GM18519 (cell line): ENCODE measurements around the gene DISC1.
"Not testable (repeated sequence)": the region's sequence is repeated elsewhere in the genome, so short reads cannot be mapped to it uniquely, and the experiment has no call there.

Source experiments
- ATAC-seq: cut with Tn5 transposase; IDR thresholded peaks from one replicate; pipeline ENCODE4 v1.9.1; 2021; ENCODE audit warnings: mild to moderate bottlenecking, moderate library complexity; ENCODE audit not compliant: unreplicated experiment, low FRiP score

Gene DISC1

DNA sequence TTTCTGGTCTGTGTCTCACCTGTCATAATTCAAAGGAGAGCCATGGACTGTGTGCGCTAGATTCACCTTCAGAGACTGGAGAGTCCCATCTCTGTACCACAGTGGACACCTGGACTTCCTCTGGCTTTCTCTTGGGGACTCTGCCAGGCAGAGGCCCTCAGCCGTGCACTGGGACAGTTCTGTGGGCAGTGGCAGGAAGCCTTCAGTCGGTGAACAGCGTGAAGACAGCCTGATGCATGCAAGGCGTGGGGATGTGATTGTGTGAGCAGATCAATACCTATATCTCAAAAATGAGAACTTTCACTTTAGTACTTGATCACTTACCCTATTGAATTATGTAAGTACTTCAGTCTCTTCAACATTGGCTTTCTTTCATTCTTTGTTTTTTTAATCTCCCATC lies 245.3 kb downstream of the DISC1 start:
- ATAC-seq = no peak

DNA sequence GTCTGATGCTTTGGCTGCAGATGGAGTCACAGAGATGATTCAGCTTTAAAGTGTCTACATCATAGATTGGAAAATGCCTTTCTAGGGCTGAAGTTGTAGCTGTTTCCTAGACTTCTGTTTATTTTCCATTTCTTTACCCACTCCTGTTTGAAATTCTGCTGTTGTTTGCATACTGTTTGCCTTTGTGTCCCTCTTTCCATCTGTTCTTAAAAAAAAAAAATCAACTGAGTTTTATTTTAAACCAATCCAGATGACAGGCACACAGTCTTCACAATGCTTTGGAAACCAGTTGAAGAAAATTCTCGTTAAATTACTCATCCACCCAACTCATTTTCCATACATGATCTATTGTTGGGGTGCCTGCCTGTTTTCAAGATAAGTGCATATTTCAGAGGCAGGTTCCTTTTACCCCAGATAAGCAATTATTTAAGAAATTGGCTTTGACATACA lies 245.9 kb downstream of the DISC1 start:
- ATAC-seq = no peak

GRCh38 chr1:231878737-231879136 lies 252.1 kb downstream of the DISC1 start:
- no peak for ATAC-seq

GRCh38 chr1:231879296-231879695 lies 252.7 kb downstream of the DISC1 start:
- ATAC-seq = no peak

GRCh38 chr1:231882333-231882732 lies 255.7 kb downstream of the DISC1 start:
- ATAC-seq = no peak

DNA sequence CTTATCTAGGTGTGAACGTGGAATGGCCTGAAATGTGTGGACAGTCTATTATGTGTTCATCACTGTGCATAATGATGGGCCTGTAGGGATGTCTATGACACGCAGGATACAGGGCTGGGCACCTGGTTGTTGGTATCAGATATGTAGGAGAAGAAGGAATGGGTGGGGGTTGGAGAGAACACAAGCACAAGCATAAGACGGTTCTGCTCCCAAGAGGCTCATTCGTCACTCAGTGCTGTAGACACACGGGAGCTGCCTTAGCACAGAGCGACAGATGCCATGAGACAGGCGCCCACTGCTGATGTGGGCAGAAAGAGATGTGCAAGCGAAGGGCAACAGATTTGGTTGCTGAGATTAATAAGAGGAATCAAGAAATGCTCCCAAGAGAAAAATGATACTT lies 256.2 kb downstream of the DISC1 start:
- no peak for ATAC-seq

- ATAC-seq = no peak
Observed at GRCh38 chr1:231883382-231883781, 256.8 kb downstream of the DISC1 start.

DNA sequence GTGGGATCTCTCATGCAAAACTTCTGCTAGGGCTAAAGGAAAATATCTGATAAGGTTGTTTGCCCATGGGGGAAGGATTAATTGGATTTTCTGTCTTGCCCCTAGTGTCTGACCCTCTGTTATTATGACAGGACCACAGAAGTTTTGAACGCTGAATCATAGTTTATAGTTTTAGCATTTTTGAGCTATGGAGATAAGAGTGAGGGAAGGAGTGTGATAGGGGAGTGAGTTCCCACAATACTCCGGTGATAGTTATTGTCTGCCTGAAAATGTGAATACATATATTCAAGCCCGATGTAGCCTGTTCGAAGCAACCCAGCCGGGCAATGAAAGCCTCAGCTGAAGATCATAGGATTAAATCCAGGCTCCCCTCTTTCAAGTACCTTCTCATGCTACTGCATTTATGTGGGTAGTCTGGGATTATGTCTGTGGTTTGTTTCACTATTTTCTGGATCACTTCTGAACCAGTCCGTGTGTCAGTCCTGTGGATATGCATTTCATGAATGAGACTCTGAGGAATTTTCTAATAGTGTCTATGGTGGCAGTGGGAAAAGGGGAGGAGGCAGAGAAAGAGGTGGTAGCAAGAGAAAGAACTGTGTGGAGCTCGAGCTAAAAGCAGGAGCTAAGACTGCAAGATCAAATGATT lies 258.7 kb downstream of the DISC1 start:
- ATAC-seq = no peak

GRCh38 chr1:231887166-231887565 lies 260.6 kb downstream of the DISC1 start:
- no peak for ATAC-seq

DNA sequence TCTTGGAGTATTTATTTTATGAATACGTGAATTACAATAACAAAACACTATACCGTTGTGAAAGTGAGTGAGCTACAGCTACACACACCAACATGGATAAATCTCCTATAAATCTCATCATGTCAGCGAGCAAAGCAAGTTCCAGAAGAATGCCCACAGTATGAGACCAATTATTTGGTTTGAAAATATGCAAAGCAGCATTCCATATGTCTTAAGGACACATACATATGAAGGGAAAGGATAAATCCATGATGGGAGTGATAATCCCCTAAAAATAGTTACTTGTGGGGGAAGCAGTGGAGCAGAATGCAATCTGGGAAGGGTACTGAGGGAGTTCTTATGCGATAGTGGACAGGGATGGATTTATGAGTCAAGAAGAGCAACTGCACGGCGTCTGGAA lies 261.3 kb downstream of the DISC1 start:
- ATAC-seq = no peak

- ATAC-seq = no peak
Observed at GRCh38 chr1:231890791-231891190, 264.2 kb downstream of the DISC1 start.

- no peak for ATAC-seq
Observed at GRCh38 chr1:231893400-231894102, 267.0 kb downstream of the DISC1 start.

DNA sequence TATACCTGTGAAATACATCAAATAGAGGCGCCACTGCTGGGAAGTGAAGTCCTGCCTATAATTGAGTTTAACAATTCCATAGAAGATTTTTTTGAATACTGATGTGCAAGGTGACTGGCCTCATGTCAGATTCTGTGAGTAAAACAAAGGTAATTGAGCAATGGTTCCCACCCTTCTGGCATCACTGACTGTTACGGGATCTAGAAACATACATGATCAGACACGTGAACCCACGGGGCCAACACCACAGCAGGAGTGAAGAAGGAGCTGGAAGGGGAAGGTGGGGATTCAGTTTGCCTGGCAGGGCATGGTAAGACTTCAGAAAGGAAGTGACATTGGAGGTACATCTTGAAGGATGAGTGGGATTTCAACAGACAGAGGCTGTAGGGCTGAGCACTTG lies 270.2 kb downstream of the DISC1 start:
- no peak for ATAC-seq

GRCh38 chr1:231899046-231899445 lies 272.5 kb downstream of the DISC1 start:
- no peak for ATAC-seq

GRCh38 chr1:231899713-231900435 lies 273.3 kb downstream of the DISC1 start:
- no peak for ATAC-seq

DNA sequence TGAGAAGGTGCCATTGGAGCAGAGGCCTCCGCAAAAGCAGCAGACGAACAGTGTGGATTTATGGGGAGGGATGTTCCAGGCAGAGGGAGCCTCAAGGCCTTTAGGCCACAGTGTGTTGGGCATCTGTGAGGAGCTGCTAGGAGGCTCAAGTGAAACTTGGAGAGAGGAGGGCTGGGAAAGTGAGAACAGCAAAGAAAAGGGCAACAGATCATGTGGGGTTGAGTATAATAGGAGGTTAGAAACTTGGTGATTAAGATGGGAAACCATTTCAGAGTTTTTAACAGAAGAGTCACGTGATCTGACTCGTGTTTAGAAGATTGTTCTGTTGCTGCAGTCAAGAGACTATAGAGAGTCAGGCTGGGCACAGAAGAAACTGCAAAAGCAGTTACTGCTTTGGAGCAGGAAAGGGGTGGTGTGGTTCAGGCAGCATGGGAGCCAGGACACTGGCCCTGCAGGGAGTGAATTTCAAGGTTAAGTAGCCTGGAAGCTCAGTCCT lies 277.0 kb downstream of the DISC1 start:
- ATAC-seq = no peak

DNA sequence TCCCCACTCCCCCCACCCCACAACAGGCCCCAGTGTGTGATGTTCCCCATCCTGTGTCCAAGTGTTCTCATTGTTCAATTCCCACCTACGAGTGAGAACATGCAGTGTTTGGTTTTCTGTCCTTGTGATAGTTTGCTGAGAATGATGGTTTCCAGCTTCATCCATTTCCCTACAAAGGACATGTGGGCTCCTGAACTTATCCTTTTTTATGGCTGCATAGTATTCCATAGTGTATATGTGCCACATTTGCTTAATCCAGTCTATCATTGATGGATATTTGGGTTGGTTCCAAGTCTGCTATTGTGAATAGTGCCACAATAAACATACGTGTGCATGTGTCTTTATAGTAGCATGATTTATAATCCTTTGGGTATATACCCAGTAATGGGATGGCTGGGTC lies 280.7 kb downstream of the DISC1 start:
- not testable (repeated sequence) for ATAC-seq

GRCh38 chr1:231913493-231913892 lies 286.9 kb downstream of the DISC1 start:
- ATAC-seq = no peak

- ATAC-seq = no peak
Observed at GRCh38 chr1:231918239-231919015, 291.8 kb downstream of the DISC1 start.

DNA sequence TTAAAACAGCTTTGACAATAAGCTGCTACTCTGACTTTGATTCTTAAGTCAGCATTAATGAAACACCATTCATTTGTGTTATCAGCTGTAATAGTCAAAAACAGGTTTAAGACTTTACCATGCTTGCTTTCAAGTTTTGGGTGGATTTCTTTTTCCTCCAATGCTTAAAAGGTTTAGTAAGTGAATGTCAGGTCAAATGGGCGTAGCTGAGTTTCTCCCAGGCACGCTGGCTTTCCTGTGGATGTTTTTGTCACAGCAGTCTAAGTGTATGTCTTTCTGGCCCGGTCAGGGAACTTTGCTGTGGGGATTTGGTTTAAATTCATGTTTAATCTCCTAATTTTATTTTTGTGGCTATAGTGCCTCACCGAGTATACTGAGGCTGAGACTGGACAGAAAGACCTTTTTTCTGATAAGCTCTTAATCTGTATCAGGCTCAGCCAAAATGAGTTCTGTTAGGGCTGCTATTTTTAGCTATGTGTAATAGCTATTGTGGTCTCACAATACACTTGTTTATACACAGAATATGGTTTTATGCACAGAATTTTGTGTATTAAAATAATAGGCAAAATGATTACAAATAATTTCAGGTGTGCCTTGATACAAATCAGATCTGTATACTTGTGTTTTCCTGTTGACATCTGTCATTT lies 292.8 kb downstream of the DISC1 start:
- no peak for ATAC-seq
